Measurements from ENCODE around the gene KLK4.

Gene KLK4

DNA sequence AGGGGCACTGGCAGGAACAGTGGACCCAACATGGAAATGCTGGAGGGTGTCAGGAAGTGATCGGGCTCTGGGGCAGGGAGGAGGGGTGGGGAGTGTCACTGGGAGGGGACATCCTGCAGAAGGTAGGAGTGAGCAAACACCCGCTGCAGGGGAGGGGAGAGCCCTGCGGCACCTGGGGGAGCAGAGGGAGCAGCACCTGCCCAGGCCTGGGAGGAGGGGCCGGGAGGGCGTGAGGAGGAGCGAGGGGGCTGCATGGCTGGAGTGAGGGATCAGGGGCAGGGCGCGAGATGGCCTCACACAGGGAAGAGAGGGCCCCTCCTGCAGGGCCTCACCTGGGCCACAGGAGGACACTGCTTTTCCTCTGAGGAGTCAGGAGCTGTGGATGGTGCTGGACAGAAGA lies 33.9 kb downstream of the KLK4 start:
- peak; percentile 40 for DNase-seq

DNA sequence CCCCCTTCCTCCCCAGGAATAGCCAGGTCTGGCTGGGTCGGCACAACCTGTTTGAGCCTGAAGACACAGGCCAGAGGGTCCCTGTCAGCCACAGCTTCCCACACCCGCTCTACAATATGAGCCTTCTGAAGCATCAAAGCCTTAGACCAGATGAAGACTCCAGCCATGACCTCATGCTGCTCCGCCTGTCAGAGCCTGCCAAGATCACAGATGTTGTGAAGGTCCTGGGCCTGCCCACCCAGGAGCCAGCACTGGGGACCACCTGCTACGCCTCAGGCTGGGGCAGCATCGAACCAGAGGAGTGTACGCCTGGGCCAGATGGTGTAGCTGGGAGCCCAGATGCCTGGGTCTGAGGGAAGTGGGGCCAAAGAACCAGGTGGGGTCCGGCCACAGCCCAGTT lies 34.7 kb downstream of the KLK4 start:
- DNase-seq: no peak

DNA sequence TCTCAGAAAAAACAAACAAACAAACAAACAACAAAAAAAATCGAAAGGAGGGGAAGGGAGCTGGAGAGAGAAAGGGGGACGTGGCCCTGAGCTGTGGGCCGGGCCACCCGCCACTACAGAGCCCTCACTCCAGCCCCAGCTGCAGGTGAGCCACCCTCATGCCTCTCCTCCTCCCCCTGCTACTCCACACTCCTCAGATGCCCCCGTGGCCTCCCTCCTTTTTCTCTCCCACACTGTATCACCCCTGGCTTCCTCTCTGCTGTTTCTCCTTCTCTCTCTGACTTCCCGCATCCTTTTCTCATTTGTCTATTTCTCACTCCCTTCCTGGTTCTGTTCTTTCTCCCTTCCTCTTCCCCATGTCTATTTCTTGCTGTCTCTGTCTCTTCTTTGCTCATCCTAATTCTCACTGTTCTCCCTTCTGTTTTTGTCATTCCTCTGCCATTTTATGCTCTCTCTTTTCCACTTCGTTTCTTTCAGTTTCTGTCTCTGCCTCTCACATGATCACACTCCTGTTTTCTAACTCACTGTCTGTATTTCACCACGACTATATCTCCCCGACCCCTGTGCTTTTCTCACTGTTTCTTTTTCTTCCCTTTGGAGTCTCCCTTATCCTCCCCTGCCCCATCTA lies 35.3 kb downstream of the KLK4 start:
- DNase-seq: no peak

DNA sequence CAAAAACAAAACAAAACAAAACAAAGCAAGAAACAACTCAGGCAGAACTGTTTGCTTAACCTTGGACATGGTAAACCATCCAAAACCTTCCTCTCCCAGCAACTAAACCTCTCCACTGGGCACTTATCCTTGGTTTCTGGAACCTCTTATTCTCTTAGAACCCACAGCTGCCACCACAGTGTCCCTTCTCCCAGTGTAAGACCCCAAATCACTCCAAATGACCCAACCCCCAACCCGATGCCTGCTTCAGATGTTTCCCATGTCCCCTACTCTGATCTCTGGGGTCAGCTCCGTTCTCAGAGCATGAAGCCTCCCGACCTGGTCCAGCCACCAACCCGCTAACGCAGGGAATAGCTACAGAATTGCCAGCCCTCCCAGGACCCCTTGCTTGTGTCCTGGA lies 37.0 kb downstream of the KLK4 start:
- no peak for DNase-seq

DNA sequence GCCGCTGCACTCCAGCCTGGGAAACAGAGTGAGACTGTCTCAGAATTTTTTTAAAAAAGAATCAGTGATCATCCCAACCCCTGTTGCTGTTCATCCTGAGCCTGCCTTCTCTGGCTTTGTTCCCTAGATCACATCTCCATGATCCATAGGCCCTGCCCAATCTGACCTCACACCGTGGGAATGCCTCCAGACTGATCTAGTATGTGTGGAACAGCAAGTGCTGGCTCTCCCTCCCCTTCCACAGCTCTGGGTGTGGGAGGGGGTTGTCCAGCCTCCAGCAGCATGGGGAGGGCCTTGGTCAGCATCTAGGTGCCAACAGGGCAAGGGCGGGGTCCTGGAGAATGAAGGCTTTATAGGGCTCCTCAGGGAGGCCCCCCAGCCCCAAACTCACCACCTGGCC lies 38.1 kb downstream of the KLK4 start, which contains the start of gene KLK2:
KLK2 (plus strand) TSS at position 384 of the 400 bp plus-strand sequence. CDS start 35 bp downstream, outside the sequence.
- DNase-seq: no peak

DNA sequence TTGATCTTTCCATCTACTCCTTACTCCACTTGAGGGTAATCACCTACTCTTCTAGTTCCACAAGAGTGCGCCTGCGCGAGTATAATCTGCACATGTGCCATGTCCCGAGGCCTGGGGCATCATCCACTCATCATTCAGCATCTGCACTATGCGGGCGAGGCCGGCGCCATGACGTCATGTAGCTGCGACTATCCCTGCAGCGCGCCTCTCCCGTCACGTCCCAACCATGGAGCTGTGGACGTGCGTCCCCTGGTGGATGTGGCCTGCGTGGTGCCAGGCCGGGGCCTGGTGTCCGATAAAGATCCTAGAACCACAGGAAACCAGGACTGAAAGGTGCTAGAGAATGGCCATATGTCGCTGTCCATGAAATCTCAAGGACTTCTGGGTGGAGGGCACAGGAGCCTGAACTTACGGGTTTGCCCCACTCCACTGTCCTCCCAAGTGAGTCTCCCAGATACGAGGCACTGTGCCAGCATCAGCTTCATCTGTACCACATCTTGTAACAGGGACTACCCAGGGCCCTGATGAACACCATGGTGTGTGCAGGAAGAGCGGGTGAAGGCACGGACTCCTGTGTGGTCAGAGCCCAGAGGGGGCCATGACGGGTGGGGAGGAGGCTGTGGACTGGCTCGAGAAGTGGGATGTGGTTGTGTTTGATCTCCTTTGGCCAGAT lies 40.6 kb downstream of the KLK4 start:
- DNase-seq: no peak

DNA sequence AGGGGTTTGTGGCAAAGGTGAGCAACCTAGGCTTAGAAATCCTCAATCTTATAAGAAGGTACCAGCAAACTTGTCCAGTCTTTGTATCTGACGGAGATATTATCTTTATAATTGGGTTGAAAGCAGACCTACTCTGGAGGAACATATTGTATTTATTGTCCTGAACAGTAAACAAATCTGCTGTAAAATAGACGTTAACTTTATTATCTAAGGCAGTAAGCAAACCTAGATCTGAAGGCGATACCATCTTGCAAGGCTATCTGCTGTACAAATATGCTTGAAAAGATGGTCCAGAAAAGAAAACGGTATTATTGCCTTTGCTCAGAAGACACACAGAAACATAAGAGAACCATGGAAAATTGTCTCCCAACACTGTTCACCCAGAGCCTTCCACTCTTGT lies 41.7 kb downstream of the KLK4 start:
- no peak for DNase-seq

DNA sequence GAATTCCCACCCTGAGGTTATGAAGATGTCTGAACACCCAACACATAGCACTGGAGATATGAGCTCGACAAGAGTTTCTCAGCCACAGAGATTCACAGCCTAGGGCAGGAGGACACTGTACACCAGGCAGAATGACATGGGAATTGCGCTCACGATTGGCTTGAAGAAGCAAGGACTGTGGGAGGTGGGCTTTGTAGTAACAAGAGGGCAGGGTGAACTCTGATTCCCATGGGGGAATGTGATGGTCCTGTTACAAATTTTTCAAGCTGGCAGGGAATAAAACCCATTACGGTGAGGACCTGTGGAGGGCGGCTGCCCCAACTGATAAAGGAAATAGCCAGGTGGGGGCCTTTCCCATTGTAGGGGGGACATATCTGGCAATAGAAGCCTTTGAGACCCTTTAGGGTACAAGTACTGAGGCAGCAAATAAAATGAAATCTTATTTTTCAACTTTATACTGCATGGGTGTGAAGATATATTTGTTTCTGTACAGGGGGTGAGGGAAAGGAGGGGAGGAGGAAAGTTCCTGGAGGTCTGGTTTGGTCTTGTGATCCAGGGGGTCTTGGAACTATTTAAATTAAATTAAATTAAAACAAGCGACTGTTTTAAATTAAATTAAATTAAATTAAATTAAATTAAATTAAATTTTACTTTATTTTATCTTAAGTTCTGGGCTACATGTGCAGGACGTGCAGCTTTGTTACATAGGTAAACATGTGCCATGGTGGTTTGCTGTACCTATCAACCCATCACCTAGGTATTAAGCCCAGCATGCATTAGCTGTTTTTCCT lies 49.5 kb downstream of the KLK4 start:
- no peak for DNase-seq

DNA sequence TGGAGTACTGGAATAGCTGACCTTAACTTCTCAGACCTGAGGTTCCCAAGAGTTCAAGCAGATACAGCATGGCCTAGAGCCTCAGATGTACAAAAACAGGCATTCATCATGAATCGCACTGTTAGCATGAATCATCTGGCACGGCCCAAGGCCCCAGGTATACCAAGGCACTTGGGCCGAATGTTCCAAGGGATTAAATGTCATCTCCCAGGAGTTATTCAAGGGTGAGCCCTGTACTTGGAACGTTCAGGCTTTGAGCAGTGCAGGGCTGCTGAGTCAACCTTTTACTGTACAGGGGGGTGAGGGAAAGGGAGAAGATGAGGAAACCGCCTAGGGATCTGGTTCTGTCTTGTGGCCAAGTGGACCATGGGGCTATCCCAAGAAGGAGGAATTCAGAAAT lies 50.2 kb downstream of the KLK4 start:
- no peak for DNase-seq

DNA sequence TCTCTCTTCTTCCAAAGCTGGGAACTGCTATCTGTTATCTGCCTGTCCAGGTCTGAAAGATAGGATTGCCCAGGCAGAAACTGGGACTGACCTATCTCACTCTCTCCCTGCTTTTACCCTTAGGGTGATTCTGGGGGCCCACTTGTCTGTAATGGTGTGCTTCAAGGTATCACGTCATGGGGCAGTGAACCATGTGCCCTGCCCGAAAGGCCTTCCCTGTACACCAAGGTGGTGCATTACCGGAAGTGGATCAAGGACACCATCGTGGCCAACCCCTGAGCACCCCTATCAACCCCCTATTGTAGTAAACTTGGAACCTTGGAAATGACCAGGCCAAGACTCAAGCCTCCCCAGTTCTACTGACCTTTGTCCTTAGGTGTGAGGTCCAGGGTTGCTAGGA lies 51.3 kb downstream of the KLK4 start:
- DNase-seq: no peak

DNA sequence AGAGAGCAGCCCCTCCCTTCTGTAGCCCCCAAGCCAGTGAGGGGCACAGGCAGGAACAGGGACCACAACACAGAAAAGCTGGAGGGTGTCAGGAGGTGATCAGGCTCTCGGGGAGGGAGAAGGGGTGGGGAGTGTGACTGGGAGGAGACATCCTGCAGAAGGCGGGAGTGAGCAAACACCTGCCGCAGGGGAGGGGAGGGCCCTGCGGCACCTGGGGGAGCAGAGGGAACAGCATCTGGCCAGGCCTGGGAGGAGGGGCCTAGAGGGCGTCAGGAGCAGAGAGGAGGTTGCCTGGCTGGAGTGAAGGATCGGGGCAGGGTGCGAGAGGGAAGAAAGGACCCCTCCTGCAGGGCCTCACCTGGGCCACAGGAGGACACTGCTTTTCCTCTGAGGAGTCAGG lies 52.3 kb downstream of the KLK4 start:
- peak; percentile 81 for DNase-seq

DNA sequence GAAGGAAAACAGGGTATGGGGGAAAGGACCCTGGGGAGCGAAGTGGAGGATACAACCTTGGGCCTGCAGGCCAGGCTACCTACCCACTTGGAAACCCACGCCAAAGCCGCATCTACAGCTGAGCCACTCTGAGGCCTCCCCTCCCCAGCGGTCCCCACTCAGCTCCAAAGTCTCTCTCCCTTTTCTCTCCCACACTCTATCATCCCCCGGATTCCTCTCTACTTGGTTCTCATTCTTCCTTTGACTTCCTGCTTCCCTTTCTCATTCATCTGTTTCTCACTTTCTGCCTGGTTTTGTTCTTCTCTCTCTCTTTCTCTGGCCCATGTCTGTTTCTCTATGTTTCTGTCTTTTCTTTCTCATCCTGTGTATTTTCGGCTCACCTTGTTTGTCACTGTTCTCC lies 53.8 kb downstream of the KLK4 start:
- no peak for DNase-seq
